ENCODE data around the gene NFKB2. TPM values are rescaled to one million over a fixed set of nuclear protein-coding genes. Genes with fewer than 3 reads are reported as not detected.
A peak's percentile ranks its signal among the peaks of the same experiment; 100 is the strongest.

NFKB2 gene
- total RNA-seq, 2 experiments from 2014 or later, result 240 to 256 TPM

GRCh38 chr10:102405632-102406031, 10.1 kb downstream of the NFKB2 start:
- intact Hi-C loops (cut with DNase I, micrococcal nuclease), result no loop called here
- ChIA-PET CTCF (interaction anchor here (1.2 kb wide), 1 partner anchor 73 kb away, joined by 3 read pairs; no protein-coding TSS in a partner anchor), POLR2A (interaction anchor here (2.3 to 6.1 kb wide), 3 partner anchors 10 to 15 kb away, joined by 8 to 31 read pairs (median 16); partner anchors contain the start of genes FBXL15 and NFKB2)
- peak overlapping the region; percentile 85 for H3K27ac Mint-ChIP-seq
- Histone ChIP-seq H3K27me3 (ENCODE audit: control insufficient read depth in 1 of 2, insufficient read depth in 2 of 2, low read length in 2 of 2) (peaks cover 0 to 14% of the 10 kb centered on the region in 2 experiments), H3K4me3 (ENCODE audit: low read length) (no peak overlapping the region), H3K9me3 (ENCODE audit: control insufficient read depth in 1 of 2, insufficient read depth in 1 of 2, low read length in 2 of 2) (peaks cover 0 to 12% of the 10 kb centered on the region in 2 experiments), H3K27ac (ENCODE audit: low read depth in 1 of 2, low read length in 2 of 2) (no peak overlapping the region), H3K4me1 (ENCODE audit: insufficient read depth, low read length) (peaks cover 35% of the 10 kb centered on the region), H3K36me3 (ENCODE audit: insufficient read depth, low read length) (peaks cover 23% of the 10 kb centered on the region)
- peaks cover 19% of the 10 kb centered on the region for H3K27me3 Mint-ChIP-seq
- ATAC-seq (ENCODE audit: poor library complexity) (no peak), DNase-seq (peak in 3 of 14 experiments; percentile 21 to 53 (median 37))
- peaks cover 38% of the 10 kb centered on the region for H3K4me1 Mint-ChIP-seq (ENCODE audit: low read depth)
- H3K4me3 Mint-ChIP-seq, result peak overlapping the region; percentile 62
- TF ChIP-seq CTCF (IDR thresholded peaks at IDR 0.05), result no peak
- no peaks in the 10 kb centered on the region for H3K9me3 Mint-ChIP-seq
- peaks cover 37% of the 10 kb centered on the region for H3K36me3 Mint-ChIP-seq (ENCODE audit: low read depth)

- POLR2A ChIA-PET, result interaction anchor here (2.6 to 6.1 kb wide), 2 partner anchors 11 to 14 kb away, joined by 8 to 31 read pairs; partner anchors contain the start of genes FBXL15 and NFKB2
- H3K27ac ChIP-seq (ENCODE audit: low read depth in 1 of 2, low read length in 2 of 2), result no peak overlapping the region
- ATAC-seq (ENCODE audit: poor library complexity), result no peak
- Mint-ChIP-seq H3K4me1 (ENCODE audit: low read depth) (peaks cover 47% of the 10 kb centered on the region), H3K27me3 (peaks cover 28% of the 10 kb centered on the region), H3K9me3 (no peaks in the 10 kb centered on the region), H3K4me3 (peak overlapping the region; percentile 66), H3K36me3 (ENCODE audit: low read depth) (peaks cover 40% of the 10 kb centered on the region), H3K27ac (peak overlapping the region; percentile 85)
- DNase-seq, result peak in 2 of 14 experiments; percentile 26 to 51
- intact Hi-C loops (cut with DNase I, micrococcal nuclease), result no loop called here
- H3K27me3 ChIP-seq (ENCODE audit: control insufficient read depth in 1 of 2, insufficient read depth in 2 of 2, low read length in 2 of 2), result peaks cover 8 to 17% of the 10 kb centered on the region in 2 experiments
- peaks cover 0 to 15% of the 10 kb centered on the region in 2 experiments for H3K9me3 ChIP-seq (ENCODE audit: control insufficient read depth in 1 of 2, insufficient read depth in 1 of 2, low read length in 2 of 2)
- CTCF ChIA-PET, result interaction anchor here (0.7 to 1.9 kb wide), 2 partner anchors 13 to 65 kb away, joined by 3 to 4 read pairs; no protein-coding TSS in a partner anchor
- H3K4me3 ChIP-seq (ENCODE audit: low read length), result no peak overlapping the region
- TF ChIP-seq CTCF (IDR thresholded peaks at IDR 0.05), result no peak
- peaks cover 45% of the 10 kb centered on the region for H3K4me1 ChIP-seq (ENCODE audit: insufficient read depth, low read length)
- peaks cover 11% of the 10 kb centered on the region for H3K36me3 ChIP-seq (ENCODE audit: insufficient read depth, low read length)
These were observed 11.3 kb downstream of the NFKB2 start for GRCh38 chr10:102406815-102407214.

- H3K27ac Mint-ChIP-seq, result peak overlapping the region; percentile 85
- no peaks in the 10 kb centered on the region for H3K9me3 Mint-ChIP-seq
- H3K36me3 Mint-ChIP-seq (ENCODE audit: low read depth), result peaks cover 36% of the 10 kb centered on the region
- no peak for TF ChIP-seq CTCF (IDR thresholded peaks at IDR 0.05)
- Histone ChIP-seq H3K27me3 (ENCODE audit: control insufficient read depth in 1 of 2, insufficient read depth in 2 of 2, low read length in 2 of 2) (peaks cover 8 to 18% of the 10 kb centered on the region in 2 experiments), H3K27ac (ENCODE audit: low read depth in 1 of 2, low read length in 2 of 2) (no peak overlapping the region), H3K36me3 (ENCODE audit: insufficient read depth, low read length) (peaks cover 4% of the 10 kb centered on the region), H3K4me3 (ENCODE audit: low read length) (no peak overlapping the region), H3K9me3 (ENCODE audit: control insufficient read depth in 1 of 2, insufficient read depth in 1 of 2, low read length in 2 of 2) (peaks cover 0 to 15% of the 10 kb centered on the region in 2 experiments), H3K4me1 (ENCODE audit: insufficient read depth, low read length) (peaks cover 51% of the 10 kb centered on the region)
- ATAC-seq (ENCODE audit: poor library complexity) (no peak), DNase-seq (peak in 2 of 14 experiments; percentile 25 to 43)
- intact Hi-C loops (cut with DNase I, micrococcal nuclease), result no loop called here
- ChIA-PET CTCF (interaction anchor here (1.4 to 1.9 kb wide), 2 partner anchors 8 to 13 kb away, joined by 4 to 8 read pairs; no protein-coding TSS in a partner anchor), POLR2A (interaction anchor here (2.6 to 6.1 kb wide), 2 partner anchors 12 to 14 kb away, joined by 8 to 31 read pairs; partner anchors contain the start of genes FBXL15 and NFKB2)
- peaks cover 49% of the 10 kb centered on the region for H3K4me1 Mint-ChIP-seq (ENCODE audit: low read depth)
- H3K4me3 Mint-ChIP-seq, result peak overlapping the region; percentile 66
- H3K27me3 Mint-ChIP-seq, result peaks cover 29% of the 10 kb centered on the region
These were observed 12.1 kb downstream of the NFKB2 start for GRCh38 chr10:102407425-102408130.
